Measurements from ENCODE around the gene HS2ST1. TPM values are rescaled to one million over a fixed set of nuclear protein-coding genes. Genes with fewer than 3 reads are reported as not detected.

HS2ST1 gene
- total RNA-seq, 2 donors from 2014 or later = 29.0 to 31.5 TPM

GRCh38 chr1:87104140-87104539, 189.7 kb downstream of the HS2ST1 start:
- no peak overlapping the region for H3K27ac Mint-ChIP-seq
- DNase-seq = no peak
- Histone ChIP-seq H3K4me3 (ENCODE audit: low read length) (no peak overlapping the region), H3K9me3 (ENCODE audit: control insufficient read depth, low read length) (peaks cover 13% of the 10 kb centered on the region), H3K4me1 (ENCODE audit: control insufficient read depth, insufficient read depth, low read length) (peaks cover 11% of the 10 kb centered on the region), H3K9ac (ENCODE audit: extremely low read depth, low read length, poor library complexity, severe bottlenecking) (no peak overlapping the region), H3K27me3 (ENCODE audit: control insufficient read depth, insufficient read depth, low read length, poor library complexity, severe bottlenecking) (no peaks in the 10 kb centered on the region), H3K27ac (ENCODE audit: low read depth, low read length) (no peak overlapping the region), H3K36me3 (ENCODE audit: control insufficient read depth, insufficient read depth, low read length) (no peaks in the 10 kb centered on the region)
- H3K9me3 Mint-ChIP-seq = peaks cover 12% of the 10 kb centered on the region
- H3K4me1 Mint-ChIP-seq = peaks cover 16% of the 10 kb centered on the region
- H3K4me3 Mint-ChIP-seq = no peak overlapping the region
- peaks cover 26% of the 10 kb centered on the region for H3K36me3 Mint-ChIP-seq (ENCODE audit: low read depth)
- TF ChIP-seq CTCF (conservative IDR thresholded peaks at IDR 0.05) = no peak
- WGBS, 2 experiments (ENCODE audit: insufficient coverage in 1 of 2, insufficient read length in 1 of 2) = 100% methylated on average over 1 of the region's 1 CpG; no CpG with 5 or more reads in 1 of the 2 experiments
- H3K27me3 Mint-ChIP-seq (ENCODE audit: insufficient read depth) = no peaks in the 10 kb centered on the region

DNA sequence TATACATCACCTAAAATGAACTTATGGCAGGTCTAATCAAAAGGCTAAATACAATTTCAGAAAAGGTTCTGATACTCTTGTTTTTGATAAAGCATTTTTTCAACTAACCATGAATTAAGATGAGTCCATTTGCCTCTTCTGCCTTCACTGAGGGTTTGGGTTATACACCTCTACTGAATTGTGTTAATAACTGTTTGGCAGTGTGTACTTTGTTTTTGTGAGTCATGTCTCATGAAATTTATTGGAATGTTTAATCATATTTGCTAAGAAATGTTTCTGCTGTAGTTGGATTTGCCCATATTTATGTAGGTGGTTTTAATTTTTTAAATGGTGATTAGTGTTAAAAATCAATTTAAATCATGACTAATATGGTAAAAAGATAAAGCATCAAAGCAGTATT, 190.5 kb downstream of the HS2ST1 start:
- no peaks in the 10 kb centered on the region for H3K27me3 Mint-ChIP-seq (ENCODE audit: insufficient read depth)
- peaks cover 18% of the 10 kb centered on the region for H3K36me3 Mint-ChIP-seq (ENCODE audit: low read depth)
- no peak for TF ChIP-seq CTCF (conservative IDR thresholded peaks at IDR 0.05)
- Histone ChIP-seq H3K4me3 (ENCODE audit: low read length) (no peak overlapping the region), H3K36me3 (ENCODE audit: control insufficient read depth, insufficient read depth, low read length) (no peaks in the 10 kb centered on the region), H3K27me3 (ENCODE audit: control insufficient read depth, insufficient read depth, low read length, poor library complexity, severe bottlenecking) (no peaks in the 10 kb centered on the region), H3K9ac (ENCODE audit: extremely low read depth, low read length, poor library complexity, severe bottlenecking) (no peak overlapping the region), H3K9me3 (ENCODE audit: control insufficient read depth, low read length) (peaks cover 10% of the 10 kb centered on the region), H3K4me1 (ENCODE audit: control insufficient read depth, insufficient read depth, low read length) (peaks cover 11% of the 10 kb centered on the region), H3K27ac (ENCODE audit: low read depth, low read length) (no peak overlapping the region)
- no peak for DNase-seq
- peaks cover 12% of the 10 kb centered on the region for H3K9me3 Mint-ChIP-seq
- no peak overlapping the region for H3K4me3 Mint-ChIP-seq
- peaks cover 16% of the 10 kb centered on the region for H3K4me1 Mint-ChIP-seq
- no peak overlapping the region for H3K27ac Mint-ChIP-seq

GRCh38 chr1:87106144-87106543, 191.7 kb downstream of the HS2ST1 start:
- H3K36me3 Mint-ChIP-seq (ENCODE audit: low read depth) = peaks cover 9% of the 10 kb centered on the region
- peaks cover 3% of the 10 kb centered on the region for H3K9me3 Mint-ChIP-seq
- Histone ChIP-seq H3K36me3 (ENCODE audit: control insufficient read depth, insufficient read depth, low read length) (no peaks in the 10 kb centered on the region), H3K4me3 (ENCODE audit: low read length) (no peak overlapping the region), H3K27me3 (ENCODE audit: control insufficient read depth, insufficient read depth, low read length, poor library complexity, severe bottlenecking) (no peaks in the 10 kb centered on the region), H3K9me3 (ENCODE audit: control insufficient read depth, low read length) (no peaks in the 10 kb centered on the region), H3K9ac (ENCODE audit: extremely low read depth, low read length, poor library complexity, severe bottlenecking) (no peak overlapping the region), H3K27ac (ENCODE audit: low read depth, low read length) (no peak overlapping the region), H3K4me1 (ENCODE audit: control insufficient read depth, insufficient read depth, low read length) (peaks cover 11% of the 10 kb centered on the region)
- no peak for DNase-seq
- H3K27ac Mint-ChIP-seq = no peak overlapping the region
- peaks cover 16% of the 10 kb centered on the region for H3K4me1 Mint-ChIP-seq
- no peaks in the 10 kb centered on the region for H3K27me3 Mint-ChIP-seq (ENCODE audit: insufficient read depth)
- TF ChIP-seq CTCF (conservative IDR thresholded peaks at IDR 0.05) = no peak
- no peak overlapping the region for H3K4me3 Mint-ChIP-seq
